Measurements from ENCODE around the gene ADAMTSL3. TPM values are rescaled to one million over a fixed set of nuclear protein-coding genes. Genes with fewer than 3 reads are reported as not detected.

ADAMTSL3 gene
- total and polyA plus RNA-seq, 8 donors, result 10.5 to 27.6 (median 17.4) TPM

DNA sequence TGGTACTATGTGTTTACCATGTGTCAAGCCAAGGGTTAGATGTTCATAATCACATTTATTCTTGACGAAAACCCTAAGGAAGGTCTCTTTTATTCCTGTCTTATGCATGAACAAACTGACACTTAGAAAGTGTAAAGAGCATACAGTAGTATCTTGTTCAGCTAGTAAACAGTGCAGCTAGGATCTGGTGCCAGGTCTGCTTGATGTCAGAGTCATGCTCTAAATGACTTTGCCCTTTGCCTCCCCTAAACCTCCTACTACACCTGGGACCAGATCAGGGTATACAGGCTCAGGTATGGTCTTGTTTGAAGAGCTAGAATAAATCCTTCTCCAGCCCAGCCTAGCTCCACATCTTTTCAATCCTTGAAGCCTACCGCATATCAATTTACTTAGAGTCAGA, 232.4 kb downstream of the ADAMTSL3 start:
- TF ChIP-seq, protein P1, sequence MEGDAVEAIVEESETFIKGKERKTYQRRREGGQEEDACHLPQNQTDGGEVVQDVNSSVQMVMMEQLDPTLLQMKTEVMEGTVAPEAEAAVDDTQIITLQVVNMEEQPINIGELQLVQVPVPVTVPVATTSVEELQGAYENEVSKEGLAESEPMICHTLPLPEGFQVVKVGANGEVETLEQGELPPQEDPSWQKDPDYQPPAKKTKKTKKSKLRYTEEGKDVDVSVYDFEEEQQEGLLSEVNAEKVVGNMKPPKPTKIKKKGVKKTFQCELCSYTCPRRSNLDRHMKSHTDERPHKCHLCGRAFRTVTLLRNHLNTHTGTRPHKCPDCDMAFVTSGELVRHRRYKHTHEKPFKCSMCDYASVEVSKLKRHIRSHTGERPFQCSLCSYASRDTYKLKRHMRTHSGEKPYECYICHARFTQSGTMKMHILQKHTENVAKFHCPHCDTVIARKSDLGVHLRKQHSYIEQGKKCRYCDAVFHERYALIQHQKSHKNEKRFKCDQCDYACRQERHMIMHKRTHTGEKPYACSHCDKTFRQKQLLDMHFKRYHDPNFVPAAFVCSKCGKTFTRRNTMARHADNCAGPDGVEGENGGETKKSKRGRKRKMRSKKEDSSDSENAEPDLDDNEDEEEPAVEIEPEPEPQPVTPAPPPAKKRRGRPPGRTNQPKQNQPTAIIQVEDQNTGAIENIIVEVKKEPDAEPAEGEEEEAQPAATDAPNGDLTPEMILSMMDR (IDR thresholded peaks at IDR 0.05), result no peak
- ATAC-seq, result no peak
- Histone ChIP-seq H3K27ac (no peak overlapping the region), H3K4me1 (no peaks in the 10 kb centered on the region), H3K4me3 (no peak overlapping the region), H3K36me3 (no peaks in the 10 kb centered on the region), H3K9me3 (no peaks in the 10 kb centered on the region), H3K27me3 (no peaks in the 10 kb centered on the region)
- intact Hi-C loops (cut with DNase I), result no loop called here
- no peak for DNase-seq

DNA sequence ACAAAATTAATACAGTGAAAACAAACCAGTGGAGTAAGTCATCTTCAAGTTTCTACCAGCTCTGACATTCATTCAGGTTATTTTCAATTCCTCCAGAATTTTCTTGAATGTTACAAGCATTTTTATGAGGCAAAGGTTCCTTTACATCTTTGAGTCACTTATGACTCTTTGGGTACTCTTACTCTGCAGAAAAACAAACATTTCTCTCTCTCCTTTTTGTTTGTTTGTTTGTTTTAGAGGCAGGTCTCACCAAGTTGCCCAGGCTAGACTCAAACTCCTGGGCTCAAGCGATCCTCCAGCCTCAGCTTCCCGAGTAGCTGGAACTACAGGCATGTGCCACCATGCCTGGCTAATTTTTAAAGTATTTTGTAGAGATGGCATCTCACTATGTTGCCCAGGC, 233.5 kb downstream of the ADAMTSL3 start:
- no peaks in the 10 kb centered on the region for H3K27me3 ChIP-seq
- H3K36me3 ChIP-seq, result no peaks in the 10 kb centered on the region
- no peak for DNase-seq
- intact Hi-C loops (cut with DNase I), result no loop called here
- TF ChIP-seq, protein P1 (IDR thresholded peaks at IDR 0.05), result no peak
- no peak for ATAC-seq
- no peaks in the 10 kb centered on the region for H3K9me3 ChIP-seq
- no peak overlapping the region for H3K4me3 ChIP-seq
- H3K4me1 ChIP-seq, result no peaks in the 10 kb centered on the region
- H3K27ac ChIP-seq, result no peak overlapping the region

DNA sequence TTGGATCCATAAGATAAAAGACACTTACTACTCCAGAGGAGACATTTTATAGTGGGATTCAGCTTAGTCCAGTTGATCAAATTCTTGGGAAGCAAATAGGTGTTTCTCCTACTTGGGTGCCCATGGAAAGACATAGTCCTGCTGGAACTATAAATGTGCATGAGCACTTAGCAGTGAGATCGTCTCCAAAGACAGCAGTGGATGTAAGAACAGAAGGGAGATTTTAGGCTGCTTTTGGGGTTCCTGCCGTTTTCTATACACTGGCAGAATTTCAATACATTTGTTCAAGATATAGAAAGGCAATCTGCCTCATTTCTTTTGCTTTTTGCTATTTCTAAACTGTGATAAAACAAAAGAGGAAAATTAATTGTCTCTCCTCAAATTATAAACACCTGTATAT, 234.0 kb downstream of the ADAMTSL3 start:
- no peaks in the 10 kb centered on the region for H3K9me3 ChIP-seq
- TF ChIP-seq, protein P1 (IDR thresholded peaks at IDR 0.05), result no peak
- ATAC-seq (no peak), DNase-seq (no peak)
- no peaks in the 10 kb centered on the region for H3K27me3 ChIP-seq
- intact Hi-C loops (cut with DNase I), result no loop called here
- no peaks in the 10 kb centered on the region for H3K4me1 ChIP-seq
- no peaks in the 10 kb centered on the region for H3K36me3 ChIP-seq
- H3K4me3 ChIP-seq, result no peak overlapping the region
- H3K27ac ChIP-seq, result no peak overlapping the region

DNA sequence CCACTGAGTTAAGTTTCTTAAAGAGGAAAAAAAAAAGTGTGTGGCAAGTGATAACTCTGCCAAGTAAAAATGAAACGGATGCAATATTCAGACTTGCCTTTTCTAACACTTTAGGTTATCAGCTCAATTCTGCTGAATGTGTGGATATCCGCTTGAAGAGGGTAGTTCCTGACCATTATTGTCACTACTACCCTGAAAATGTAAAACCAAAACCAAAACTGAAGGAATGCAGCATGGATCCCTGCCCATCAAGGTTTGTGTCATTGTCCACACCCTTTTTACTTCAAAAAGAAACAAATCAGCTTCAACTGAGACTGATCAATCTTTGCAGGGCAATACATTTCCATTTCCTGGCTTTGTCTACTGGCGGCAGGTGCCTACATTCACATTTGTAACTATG, 236.1 kb downstream of the ADAMTSL3 start:
- no peak for ATAC-seq
- H3K4me1 ChIP-seq, result no peaks in the 10 kb centered on the region

DNA sequence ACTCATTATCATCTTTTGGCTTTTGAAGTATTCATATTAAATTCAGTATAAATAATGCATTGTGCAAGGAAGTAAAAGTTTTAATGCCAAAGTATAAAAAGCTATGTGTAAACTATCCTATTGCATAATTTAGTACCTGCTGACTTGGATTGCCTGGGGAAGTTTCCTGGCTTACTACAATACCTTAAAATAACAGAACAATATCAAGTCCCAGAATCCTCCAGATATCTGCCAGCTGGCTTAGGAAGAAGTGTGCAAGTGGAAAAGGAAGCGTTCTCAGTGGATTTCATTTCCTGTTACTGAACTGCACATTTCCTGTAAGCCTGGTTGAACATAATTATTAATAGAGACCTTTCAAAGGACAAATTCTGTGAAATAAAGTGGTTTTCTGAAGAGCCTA, 236.7 kb downstream of the ADAMTSL3 start:
- Histone ChIP-seq H3K4me3 (no peak overlapping the region), H3K36me3 (no peaks in the 10 kb centered on the region), H3K27me3 (no peaks in the 10 kb centered on the region), H3K27ac (no peak overlapping the region), H3K4me1 (no peaks in the 10 kb centered on the region), H3K9me3 (no peaks in the 10 kb centered on the region)
- TF ChIP-seq, protein P1 (IDR thresholded peaks at IDR 0.05), result no peak
- DNase-seq (no peak), ATAC-seq (no peak)
- intact Hi-C loops (cut with DNase I), result no loop called here

More for the DNA sequence above, 236.1 kb downstream of the ADAMTSL3 start:
- Histone ChIP-seq H3K27ac (no peak overlapping the region), H3K27me3 (no peaks in the 10 kb centered on the region), H3K9me3 (no peaks in the 10 kb centered on the region), H3K4me3 (no peak overlapping the region), H3K36me3 (no peaks in the 10 kb centered on the region)
- TF ChIP-seq, protein P1 (IDR thresholded peaks at IDR 0.05), result no peak
- no peak for DNase-seq
- intact Hi-C loops (cut with DNase I), result no loop called here
